BJ (cell line): Measurements from ENCODE around the gene DQX1. TPM values are rescaled to one million over a fixed set of nuclear protein-coding genes. Genes with fewer than 3 reads are reported as not detected.

Experiments
- CTCF ChIA-PET: fragments of 350-600 bp; formaldehyde crosslinking; extraction: SDS; loops from one replicate; lab custom pipeline; 2021; ENCODE audit warnings: antibody characterized with exemption, inconsistent platforms; lab: Yijun Ruan, JAX
- POLR2A ChIA-PET: fragments of 300-600 bp; sonication (Branson Sonifier 250); formaldehyde crosslinking; extraction: SDS; loops from one replicate; lab custom pipeline; 2021; ENCODE audit warnings: antibody characterized with exemption; lab: Charles Lee
- DNase-seq: peaks from one replicate; pipeline ENCODE4 v3.0.0-alpha.2; 2011; ENCODE audit warnings: low read depth
- H3K27me3 ChIP-seq: 2 replicates; pipeline ENCODE4 v1.6.0; 2011; ENCODE audit warnings: low read length; ENCODE audit not compliant: control insufficient read depth, insufficient read depth
- H3K36me3 ChIP-seq: 2 replicates; pipeline ENCODE4 v1.5.1; 2011; ENCODE audit warnings: low read length; ENCODE audit not compliant: control insufficient read depth, insufficient read depth
- H3K4me3 ChIP-seq: 2 replicates; pipeline ENCODE4 v1.5.1; 2011; ENCODE audit warnings: low read depth, mild to moderate bottlenecking, control low read depth, low read length
- polyA plus RNA-seq: library from polyadenylated mRNA; depleted of rRNA; stranded (reverse); fragments of >200 nt; gene quantifications from 2 replicates; pipeline ENCODE4 v1.2.3, GENCODE V29; 2011
- TF ChIP-seq, protein P1 (sequence below): IDR thresholded peaks from 2 replicates; pipeline ENCODE4 v1.5.1; 2011; ENCODE audit warnings: low read depth, mild to moderate bottlenecking, control low read depth, inconsistent platforms, low read length, moderate library complexity; ENCODE audit not compliant: insufficient read depth

DQX1 gene
- polyA plus RNA-seq, 1 experiment = 0.12 TPM

DNA sequence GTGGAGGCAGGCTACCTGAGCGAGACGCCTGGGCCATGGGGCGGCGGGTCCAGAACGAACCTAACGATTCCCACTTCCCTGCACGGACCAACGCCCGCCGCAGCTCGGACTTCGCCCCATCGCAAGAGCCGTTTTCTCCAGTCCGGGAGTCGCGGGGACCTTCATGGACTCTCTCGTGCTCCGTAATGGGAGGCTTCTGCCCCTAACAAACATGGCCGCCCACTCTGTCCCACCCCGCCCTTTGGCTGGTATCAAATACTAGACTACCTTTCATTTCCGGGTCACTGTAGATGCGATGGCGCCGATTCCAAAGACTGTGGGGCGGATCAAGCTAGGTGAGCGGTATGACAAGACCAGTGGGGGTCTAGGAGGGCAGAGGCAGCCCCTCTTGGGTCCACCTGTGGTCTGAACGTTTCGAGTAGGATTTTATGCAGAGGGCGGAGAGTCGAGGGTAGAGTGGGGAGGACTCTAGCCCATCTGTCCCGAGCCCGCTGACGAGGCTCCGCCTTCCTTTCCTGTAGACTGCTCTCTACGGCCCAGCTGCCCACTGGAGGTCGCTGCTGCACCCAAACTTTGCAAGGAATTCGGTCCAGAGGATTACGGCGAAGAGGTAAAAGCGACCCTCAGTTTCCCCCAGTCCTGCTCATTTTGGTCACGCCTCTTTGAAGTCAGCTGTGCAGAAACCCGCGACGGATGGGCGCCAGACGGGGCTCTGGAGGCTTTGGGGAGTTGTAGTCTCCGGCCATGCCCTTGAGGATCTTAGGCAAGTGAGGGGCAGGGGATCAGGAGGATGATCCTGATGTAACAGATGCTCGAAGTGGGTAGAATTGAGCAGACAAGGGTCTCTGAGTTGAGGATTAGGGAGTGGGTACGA, 43.0 kb downstream of the DQX1 start, which contains the start of the genes CCDC142 and TTC31:
TSS of gene CCDC142 (minus strand) at position 198 of the 874 bp plus-strand sequence. CDS start at position 37, 161 bp downstream.
TSS of gene TTC31 (plus strand) at position 281 of the 874 bp plus-strand sequence. CDS start at position 296, 15 bp downstream.
- Histone ChIP-seq H3K36me3 (peaks cover 4% of the 10 kb centered on the region), H3K27me3 (no peaks in the 10 kb centered on the region), H3K4me3 (peak within 1 kb of the TSS; percentile 91)
- DNase-seq = peak; percentile 74
- TF ChIP-seq, protein P1, sequence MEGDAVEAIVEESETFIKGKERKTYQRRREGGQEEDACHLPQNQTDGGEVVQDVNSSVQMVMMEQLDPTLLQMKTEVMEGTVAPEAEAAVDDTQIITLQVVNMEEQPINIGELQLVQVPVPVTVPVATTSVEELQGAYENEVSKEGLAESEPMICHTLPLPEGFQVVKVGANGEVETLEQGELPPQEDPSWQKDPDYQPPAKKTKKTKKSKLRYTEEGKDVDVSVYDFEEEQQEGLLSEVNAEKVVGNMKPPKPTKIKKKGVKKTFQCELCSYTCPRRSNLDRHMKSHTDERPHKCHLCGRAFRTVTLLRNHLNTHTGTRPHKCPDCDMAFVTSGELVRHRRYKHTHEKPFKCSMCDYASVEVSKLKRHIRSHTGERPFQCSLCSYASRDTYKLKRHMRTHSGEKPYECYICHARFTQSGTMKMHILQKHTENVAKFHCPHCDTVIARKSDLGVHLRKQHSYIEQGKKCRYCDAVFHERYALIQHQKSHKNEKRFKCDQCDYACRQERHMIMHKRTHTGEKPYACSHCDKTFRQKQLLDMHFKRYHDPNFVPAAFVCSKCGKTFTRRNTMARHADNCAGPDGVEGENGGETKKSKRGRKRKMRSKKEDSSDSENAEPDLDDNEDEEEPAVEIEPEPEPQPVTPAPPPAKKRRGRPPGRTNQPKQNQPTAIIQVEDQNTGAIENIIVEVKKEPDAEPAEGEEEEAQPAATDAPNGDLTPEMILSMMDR = peak; percentile 92
- CTCF ChIA-PET = interaction anchor here (0.8 to 8.1 kb wide), 21 partner anchors 10 to 148 kb away, joined by 3 to 149 read pairs (median 5); partner anchors contain the start of genes INO80B, LBX2 and MRPL53
- POLR2A ChIA-PET = interaction anchor here (0.6 kb wide), 1 partner anchor 14 kb away, joined by 5 read pairs; no protein-coding TSS in a partner anchor

DNA sequence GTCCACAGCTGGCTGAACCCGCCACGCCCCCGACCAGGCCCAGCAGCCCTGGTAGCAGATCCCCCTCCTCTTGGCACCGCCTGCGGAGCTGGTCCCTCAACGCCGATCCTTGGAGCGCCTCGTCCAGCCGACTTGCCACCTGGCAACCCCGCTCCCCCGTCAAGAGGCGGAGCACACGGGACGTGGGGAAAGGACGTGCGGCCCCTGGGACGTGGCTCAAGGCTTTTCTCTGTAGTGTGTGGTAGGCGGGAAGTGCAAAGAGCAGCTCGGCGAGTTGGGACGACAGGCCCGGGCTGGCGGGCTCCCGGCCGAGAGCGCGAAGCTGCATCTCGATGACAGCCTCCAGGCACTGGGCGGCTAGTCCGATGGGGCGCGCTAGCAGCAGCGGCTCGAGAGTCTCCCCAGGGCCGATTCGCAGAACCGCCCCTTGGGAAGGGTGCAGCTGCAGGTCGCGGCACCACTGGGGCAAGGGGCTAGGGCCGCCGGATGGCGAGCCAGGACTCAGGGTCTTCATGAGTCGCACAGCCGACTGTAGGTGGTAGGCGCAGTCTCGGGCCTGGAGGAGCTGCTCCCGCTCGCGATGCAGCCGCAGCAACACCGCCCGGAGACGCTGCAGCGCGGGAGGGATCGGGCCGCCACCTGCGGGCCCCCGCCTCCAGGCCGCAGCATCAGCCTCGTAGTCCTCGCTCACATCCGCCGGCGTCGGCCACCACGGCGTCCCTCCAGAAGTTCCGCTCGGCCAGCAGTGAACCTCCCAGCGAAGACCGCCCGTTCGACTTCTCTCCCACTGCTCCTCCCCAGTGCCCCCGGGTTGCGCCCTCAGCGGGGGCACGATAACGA, 43.9 kb downstream of the DQX1 start:
- peak overlapping the region; percentile 91 for H3K4me3 ChIP-seq
- TF ChIP-seq, protein P1 = no peak
- H3K36me3 ChIP-seq = peaks cover 8% of the 10 kb centered on the region
- H3K27me3 ChIP-seq = no peaks in the 10 kb centered on the region
- ChIA-PET POLR2A (no interaction called here), CTCF (interaction anchor here (0.8 to 8.1 kb wide), 19 partner anchors 9 to 147 kb away, joined by 3 to 149 read pairs (median 5); partner anchors contain the start of genes INO80B, LBX2 and MRPL53)
- DNase-seq = no peak

DNA sequence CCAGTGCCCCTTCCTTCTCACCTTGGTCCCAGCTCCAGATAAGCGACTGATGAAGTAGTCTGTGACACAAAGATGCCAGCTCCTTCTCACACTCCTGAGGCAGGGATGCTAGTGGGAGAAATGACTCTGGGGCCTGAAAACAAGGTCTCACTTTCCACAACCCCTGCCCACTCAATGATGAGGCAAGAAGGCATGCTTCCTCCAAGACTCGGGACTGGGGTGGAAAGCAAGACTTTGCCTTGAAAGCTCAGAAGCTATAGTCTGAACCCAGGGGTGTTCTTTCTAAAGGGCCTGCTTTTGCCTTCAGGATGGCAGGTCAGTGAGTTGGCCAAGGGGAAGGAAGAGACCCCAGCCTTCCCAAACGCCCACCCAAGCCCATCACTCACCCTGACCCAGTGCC, 44.6 kb downstream of the DQX1 start:
- Histone ChIP-seq H3K27me3 (no peaks in the 10 kb centered on the region), H3K4me3 (peak overlapping the region; percentile 91), H3K36me3 (peaks cover 8% of the 10 kb centered on the region)
- DNase-seq = no peak
- POLR2A ChIA-PET = no interaction called here
- TF ChIP-seq, protein P1 = no peak
- CTCF ChIA-PET = interaction anchor here (1.4 to 8.1 kb wide), 7 partner anchors 8 to 146 kb away, joined by 3 to 149 read pairs (median 10); partner anchors contain the start of gene MRPL53

DNA sequence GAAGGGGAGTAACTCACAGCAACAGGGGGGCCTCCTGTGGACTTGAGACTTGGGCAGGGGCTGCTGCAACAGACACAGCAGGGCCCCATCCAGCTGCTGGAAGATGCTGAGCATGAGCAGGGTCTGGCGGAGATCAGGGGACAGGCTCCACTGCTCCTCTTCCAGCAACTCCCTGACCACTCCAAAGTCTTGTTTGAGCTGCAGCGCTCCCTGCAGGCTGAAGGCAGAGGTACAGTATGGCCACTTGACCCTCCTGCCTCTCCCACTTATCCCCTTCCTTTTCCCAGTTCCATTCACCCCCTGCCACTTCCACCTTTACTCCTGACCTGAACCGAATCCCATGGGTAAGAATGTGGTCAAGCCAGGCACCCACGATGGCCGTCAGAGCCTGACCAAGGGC, 51.1 kb downstream of the DQX1 start:
- no peak for DNase-seq
- no peaks in the 10 kb centered on the region for H3K27me3 ChIP-seq
- H3K4me3 ChIP-seq = no peak overlapping the region
- POLR2A ChIA-PET = no interaction called here
- CTCF ChIA-PET = interaction anchor here (1.1 to 2.7 kb wide), 3 partner anchors 7 to 111 kb away, joined by 3 to 10 read pairs (median 3); partner anchors contain the start of genes CCDC142 and TTC31
- peaks cover 17% of the 10 kb centered on the region for H3K36me3 ChIP-seq
- TF ChIP-seq, protein P1 = peak; percentile 17; the same call in 1 of the 2 replicates
